Activated CD4-positive, CD25-positive, alpha-beta regulatory T cell treated with anti-CD3 and anti-CD28 coated beads, Interleukin-2, amount 50 U/mL, for 72 hours (primary cell): ENCODE data around the gene RPA1.
"Not testable (repeated sequence)": the region's sequence is repeated elsewhere in the genome, so short reads cannot be mapped to it uniquely, and the experiment has no call there.

Experiments
- DNase-seq: peaks from one replicate; pipeline ENCODE4 v3.0.0; 2021

The RPA1 gene

DNA sequence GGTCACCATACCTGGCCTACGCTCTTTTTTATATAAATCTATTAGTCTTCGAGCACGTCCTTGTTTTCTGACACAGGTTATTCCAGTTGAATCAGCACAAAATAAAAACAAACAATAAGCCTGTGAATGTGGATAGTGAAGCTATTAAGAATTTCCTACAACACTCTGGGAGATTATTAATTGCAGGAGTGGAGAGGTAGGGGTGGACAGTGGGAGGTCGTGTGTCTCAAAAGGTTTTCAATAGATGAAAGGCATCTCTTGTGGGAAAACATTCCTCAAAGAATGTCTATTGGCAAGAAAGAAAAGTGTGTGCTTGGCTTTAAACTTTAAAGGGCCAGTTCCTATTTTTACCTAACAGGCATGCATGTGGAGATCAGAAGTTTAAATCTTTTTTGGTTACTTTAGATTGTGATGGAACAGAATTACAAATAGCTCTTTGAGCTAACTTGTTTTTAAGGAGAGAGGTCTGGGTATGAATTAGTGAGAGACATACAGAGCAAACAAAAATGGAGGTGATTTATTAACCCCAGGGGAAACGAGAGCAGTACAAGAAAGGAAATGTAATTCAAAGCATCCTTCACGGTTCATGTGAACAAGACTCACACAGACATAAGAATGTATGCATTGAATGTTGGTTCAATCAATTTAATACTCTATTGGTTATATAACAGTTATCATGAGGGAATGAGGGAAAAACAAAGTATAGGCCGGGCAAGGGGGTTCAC lies 9.1 kb upstream of the RPA1 start:
- no peak for DNase-seq

GRCh38 chr17:1829216-1829591 lies 601 bp upstream of the RPA1 start:
- no peak for DNase-seq

- DNase-seq: no peak
Measured at GRCh38 chr17:1830288-1830687, 483 bp downstream of the RPA1 start.

DNA sequence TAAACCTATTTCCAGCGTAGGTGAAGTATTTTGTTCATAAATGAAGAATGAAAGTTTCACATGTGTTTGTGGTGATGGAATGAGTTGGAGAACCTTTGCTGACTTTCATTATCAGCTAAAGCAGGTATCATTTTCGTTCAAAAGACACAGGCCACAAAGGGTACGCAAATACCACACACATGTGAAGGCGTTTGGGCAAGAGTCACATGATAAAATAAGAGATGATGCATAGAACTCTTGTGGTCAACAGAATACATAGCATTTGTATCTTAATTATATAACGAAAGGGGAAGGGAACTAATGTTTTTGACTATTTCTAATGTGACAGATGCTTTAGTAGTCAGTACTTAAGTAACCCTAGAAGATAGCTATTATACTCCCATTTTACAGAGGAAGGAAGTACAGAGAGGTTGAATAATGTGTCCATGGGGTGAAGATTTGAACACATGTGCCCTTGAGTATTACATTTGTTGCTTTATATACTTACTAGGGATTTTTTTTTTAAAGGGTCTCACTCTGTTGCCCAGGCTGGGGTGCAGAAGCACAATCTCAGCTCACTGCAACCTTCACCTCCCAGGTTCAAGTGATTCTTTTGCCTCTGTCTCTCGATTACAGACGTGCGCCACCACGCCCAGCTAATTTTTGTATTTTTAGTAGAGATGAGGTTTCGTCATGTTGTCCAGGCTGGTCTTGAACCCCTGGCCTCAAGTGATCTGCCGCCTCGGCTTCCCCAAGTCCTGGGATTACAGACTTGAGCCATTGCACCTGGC lies 4.8 kb downstream of the RPA1 start:
- DNase-seq: no peak

- no peak for DNase-seq
Measured at GRCh38 chr17:1839516-1839915, 9.7 kb downstream of the RPA1 start.

DNA sequence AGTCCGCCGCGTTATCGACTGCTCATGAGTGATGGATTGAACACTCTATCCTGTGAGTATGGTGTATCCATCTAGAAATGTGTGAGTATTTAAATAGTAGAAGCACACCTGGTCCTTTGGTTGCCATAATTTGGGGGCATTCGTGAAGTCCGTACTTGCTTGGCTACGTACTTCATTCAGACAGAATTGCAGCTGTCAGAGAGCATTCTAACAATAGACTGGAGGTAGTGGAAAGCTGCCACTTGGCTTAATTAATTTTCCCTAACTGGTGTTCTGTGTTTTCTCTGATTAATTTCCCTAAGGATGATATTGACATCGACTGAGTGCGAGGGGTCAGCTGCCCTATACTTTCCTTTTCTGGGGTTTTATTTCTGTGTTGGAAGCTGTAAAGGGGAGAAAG lies 14.1 kb downstream of the RPA1 start:
- no peak for DNase-seq

- no peak for DNase-seq
Measured at GRCh38 chr17:1847191-1847590, 17.4 kb downstream of the RPA1 start.

- DNase-seq: peak; percentile 49
Measured at GRCh38 chr17:1852327-1852726, 22.5 kb downstream of the RPA1 start.

DNA sequence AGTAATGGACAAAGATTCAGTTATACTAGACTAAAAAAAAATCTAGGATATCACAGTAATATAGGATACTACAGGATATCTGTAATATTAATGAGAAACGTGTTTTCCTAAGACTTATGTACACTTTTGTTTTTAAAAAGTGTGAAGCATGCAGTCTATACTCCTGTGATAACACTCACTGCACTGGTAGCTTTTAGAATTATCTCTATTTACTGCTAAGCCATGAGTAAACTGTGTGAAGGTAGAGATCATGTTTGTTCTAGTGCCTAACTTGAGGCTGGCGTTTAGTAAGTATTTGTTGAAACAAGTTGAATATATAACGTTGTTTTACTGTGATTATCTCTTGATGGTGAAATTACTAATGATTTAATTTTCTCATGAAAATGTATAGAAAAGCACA lies 23.9 kb downstream of the RPA1 start:
- DNase-seq: no peak

DNA sequence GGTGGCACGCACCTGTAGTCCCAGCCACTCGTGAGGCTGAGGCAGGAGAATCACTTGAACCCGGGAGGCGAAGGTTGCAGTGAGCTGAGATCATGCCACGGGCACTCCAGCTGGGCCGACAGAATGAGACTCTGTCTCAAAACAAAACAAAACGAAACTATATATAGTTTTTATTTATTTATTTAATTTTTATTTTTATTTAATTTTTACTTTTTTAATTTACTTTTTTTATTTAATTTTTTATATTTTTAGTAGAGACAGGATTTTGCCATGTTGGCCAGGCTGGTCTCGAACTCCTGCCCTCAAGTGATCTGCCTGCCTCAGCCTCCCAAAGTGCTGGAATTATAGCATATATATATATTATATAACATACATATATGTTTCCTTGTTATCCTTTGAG lies 26.7 kb downstream of the RPA1 start:
- not testable (repeated sequence) for DNase-seq

DNA sequence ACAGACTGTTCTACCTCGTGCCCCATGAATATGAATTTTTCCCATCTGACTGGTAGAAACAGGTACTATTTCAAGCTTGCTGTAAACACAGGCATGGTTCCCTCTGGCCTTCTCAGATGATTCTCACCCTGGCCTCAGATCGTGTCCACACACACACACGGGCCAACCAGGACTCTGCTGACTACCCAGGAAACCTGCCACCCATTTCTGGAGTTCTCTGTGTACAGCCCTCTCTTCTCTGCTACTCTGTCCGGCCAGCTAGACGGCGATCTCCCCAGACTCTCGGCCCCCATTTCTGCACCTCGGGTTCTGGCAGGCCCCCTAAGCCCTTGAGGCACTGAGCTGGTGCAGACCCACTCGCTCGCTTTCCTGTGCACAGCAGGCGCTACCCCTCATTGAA lies 31.2 kb downstream of the RPA1 start:
- no peak for DNase-seq

DNA sequence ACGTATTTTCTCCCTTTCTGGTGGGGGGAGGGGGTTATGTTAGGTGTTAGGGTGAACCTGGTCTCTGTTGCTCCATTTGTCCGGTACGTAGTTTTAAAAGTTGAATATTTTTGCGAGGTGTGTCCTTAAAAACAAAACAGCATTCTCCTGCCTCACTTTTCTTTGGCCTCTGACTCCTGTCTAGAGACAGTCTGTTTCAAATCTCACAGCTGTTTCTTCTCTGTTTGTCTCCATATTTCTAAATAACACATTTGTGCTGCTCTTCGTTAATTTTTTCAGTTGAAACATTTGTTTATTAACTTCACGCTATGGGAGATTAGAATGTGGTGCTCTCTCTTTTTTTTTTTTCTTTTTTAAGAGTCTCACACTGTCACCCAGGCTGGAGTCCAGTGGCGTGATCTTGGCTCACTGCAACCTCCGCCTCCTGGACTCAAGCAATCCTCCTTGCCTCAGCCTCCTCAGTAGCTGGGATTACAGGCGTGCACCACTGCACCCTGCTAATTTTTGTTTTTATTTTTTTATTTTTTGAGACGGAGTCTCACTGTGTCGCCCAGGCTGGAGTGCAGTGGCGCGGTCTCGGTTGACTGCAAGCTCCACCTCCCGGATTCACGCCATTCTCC lies 31.7 kb downstream of the RPA1 start:
- no peak for DNase-seq

- DNase-seq: no peak
Measured at GRCh38 chr17:1865252-1866037, 35.6 kb downstream of the RPA1 start.

- no peak for DNase-seq
Measured at GRCh38 chr17:1867307-1867706, 37.5 kb downstream of the RPA1 start.

DNA sequence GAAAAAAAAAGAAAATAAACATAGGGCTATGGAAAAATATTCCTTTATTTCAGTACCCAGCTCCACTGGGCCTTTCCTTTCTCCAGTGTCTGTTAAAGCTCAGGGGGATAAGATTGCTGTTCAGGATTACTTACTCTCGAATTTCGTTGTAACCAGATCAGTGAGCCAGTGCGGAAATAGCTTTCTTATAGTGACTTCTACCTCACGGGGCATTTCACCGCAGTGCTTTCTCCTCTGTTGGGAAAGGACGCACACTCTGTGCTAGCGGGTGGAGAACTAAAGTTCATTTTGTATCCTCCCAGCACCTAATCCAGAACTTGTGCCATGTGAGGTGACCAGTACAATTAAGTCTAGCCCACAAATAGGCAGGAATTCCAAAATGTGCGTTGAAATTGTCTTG lies 38.3 kb downstream of the RPA1 start:
- DNase-seq: no peak

GRCh38 chr17:1870592-1870991 lies 40.8 kb downstream of the RPA1 start:
- DNase-seq: no peak

DNA sequence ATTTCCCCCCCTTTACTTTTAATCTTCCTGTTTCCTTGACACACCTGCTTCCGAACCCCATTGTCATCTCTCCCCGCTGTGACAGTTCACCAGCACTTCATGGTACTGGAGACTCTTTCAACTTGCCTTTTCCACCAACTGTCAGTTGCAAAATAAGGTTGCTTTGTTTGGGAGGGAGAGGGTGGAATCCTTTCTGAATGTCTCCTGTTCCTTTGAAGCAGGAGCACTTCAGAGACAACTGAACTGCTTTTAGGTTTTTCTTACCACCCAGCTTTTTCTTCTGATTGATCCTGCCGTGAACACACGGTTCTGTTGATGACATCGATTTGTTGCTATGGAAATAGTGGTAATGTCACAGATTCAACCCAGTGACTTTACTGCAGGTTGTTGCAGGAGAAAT lies 42.0 kb downstream of the RPA1 start:
- no peak for DNase-seq

DNA sequence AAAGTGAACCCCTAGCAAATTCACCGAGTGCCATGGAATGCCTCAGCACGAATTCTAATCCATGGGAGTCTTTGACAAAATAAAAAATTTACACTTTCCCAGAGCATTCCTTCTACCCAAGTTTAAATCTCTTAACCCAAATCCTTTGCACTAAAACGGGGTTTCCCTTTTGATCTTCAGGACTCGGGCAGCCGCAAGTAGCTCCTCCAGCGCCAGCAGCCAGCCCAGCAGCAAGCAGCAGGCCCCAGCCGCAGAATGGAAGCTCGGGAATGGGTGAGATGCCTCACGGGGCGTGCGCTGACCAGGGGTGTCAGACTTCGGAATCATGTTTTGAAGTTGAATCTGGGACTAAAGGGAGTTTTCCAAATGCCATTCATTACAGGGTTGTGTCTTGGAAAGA lies 42.4 kb downstream of the RPA1 start:
- no peak for DNase-seq

DNA sequence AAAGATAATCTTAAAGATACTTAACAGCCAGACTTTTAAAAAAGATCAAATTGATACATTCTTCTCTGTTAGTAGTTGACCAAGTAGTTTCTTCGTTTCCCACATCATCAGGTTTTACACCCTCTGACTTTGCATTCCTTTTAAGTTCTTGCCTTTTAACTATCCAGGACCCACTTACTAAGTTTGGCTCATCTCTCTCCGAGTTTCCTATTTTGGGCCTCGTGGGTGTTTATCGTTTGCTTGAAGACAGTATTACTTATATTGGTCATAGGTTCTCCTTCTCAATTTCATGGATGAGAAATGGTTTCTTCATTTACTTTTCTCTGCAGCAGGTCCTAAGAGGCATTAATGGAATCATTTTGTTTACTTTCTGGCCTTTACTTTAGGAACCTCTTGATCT lies 43.2 kb downstream of the RPA1 start:
- DNase-seq: no peak

- no peak for DNase-seq
Measured at GRCh38 chr17:1873418-1873817, 43.6 kb downstream of the RPA1 start.

GRCh38 chr17:1875597-1875996 lies 45.8 kb downstream of the RPA1 start:
- DNase-seq: no peak

DNA sequence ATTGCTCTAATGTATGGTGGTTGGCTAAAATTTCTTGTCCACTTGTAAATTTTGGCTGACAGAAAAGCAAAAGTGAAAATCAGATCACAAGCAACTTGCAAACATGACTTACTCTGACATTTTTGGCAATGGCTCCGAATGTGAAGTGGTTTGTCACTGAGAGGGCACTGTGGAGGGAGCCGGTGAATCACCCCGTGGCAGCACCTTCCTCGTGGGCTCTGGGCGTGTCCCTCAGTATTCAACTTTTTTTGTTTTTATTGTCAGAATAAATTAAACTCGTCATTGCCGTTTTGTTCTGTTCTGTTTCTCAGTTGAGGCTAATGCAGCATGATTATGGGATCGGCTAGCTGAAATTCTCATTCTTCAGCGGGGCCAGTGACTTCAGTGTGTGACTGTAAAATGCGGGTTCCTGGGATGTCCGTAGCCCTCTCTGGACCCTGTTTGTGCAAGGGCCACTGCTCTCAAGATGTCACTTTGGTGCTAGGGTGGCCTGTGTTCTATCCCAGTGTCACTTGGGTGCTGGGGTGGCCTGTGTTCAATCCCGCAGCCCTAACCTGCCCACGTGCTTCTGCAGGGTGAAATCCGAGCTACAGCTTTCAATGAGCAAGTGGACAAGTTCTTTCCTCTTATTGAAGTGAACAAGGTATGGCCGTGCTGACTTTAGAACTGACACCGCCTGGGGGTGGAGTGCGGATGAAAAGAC lies 48.8 kb downstream of the RPA1 start:
- no peak for DNase-seq
